GM21367 (cell line): ENCODE data around the gene GON4L.
"Not testable (repeated sequence)": the region's sequence is repeated elsewhere in the genome, so short reads cannot be mapped to it uniquely, and the experiment has no call there.

ENCODE experiments used
- ATAC-seq: cut with Tn5 transposase; IDR thresholded peaks from one replicate; pipeline ENCODE4 v1.9.1; 2021; ENCODE audit not compliant: unreplicated experiment

The GON4L gene, protein sequence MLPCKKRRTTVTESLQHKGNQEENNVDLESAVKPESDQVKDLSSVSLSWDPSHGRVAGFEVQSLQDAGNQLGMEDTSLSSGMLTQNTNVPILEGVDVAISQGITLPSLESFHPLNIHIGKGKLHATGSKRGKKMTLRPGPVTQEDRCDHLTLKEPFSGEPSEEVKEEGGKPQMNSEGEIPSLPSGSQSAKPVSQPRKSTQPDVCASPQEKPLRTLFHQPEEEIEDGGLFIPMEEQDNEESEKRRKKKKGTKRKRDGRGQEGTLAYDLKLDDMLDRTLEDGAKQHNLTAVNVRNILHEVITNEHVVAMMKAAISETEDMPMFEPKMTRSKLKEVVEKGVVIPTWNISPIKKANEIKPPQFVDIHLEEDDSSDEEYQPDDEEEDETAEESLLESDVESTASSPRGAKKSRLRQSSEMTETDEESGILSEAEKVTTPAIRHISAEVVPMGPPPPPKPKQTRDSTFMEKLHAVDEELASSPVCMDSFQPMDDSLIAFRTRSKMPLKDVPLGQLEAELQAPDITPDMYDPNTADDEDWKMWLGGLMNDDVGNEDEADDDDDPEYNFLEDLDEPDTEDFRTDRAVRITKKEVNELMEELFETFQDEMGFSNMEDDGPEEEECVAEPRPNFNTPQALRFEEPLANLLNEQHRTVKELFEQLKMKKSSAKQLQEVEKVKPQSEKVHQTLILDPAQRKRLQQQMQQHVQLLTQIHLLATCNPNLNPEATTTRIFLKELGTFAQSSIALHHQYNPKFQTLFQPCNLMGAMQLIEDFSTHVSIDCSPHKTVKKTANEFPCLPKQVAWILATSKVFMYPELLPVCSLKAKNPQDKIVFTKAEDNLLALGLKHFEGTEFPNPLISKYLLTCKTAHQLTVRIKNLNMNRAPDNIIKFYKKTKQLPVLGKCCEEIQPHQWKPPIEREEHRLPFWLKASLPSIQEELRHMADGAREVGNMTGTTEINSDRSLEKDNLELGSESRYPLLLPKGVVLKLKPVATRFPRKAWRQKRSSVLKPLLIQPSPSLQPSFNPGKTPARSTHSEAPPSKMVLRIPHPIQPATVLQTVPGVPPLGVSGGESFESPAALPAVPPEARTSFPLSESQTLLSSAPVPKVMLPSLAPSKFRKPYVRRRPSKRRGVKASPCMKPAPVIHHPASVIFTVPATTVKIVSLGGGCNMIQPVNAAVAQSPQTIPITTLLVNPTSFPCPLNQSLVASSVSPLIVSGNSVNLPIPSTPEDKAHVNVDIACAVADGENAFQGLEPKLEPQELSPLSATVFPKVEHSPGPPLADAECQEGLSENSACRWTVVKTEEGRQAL (N-terminal part only)

DNA sequence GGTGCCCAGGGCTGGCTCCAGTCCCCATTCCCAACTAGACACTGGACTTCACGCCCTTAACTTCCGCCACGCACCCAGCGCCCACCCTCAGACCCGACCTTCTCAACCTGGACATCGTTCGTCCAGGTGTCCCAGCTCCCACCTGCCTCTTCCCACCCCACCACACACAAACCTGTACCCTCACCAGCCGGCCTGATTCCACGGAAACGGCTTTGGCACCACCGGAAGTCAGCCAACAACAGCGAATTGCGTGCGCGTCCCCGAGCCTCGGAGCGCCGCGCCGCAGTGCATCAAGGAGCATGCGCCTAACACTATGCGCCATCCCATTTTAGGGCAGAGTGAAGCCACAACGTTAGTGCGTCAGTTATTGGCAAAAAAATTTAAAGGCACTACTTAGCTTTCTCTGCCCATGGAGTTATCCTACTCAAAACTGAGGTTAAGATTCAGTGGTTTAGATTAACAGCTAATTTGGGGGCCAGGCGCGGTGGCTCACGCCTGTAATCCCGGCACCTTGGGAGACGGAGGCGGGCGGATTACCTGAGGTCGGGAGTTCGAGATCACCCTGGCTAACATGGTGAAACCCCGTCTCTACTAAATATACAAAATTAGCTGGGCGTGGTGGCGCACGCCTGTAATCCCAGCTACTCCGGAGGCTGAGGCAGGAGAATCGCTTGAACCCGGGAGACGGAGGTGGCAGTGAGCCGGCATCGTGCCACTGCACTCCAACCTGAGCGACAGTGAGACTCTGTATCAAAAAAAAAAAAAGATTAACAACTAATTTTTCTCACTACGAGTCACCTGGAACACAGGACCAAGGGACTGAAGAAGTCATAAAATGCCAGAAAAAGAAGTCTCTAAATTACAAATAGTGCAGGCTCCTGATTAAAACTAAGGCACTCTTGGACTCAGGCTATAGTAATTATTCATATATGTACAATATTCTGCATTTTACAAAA, at the start of gene GON4L:
Gene GON4L (minus strand): TSS at position 240 of the 956 bp plus-strand sequence. CDS start 3,434 bp downstream, outside the sequence.
- ATAC-seq: peak; percentile 38

DNA sequence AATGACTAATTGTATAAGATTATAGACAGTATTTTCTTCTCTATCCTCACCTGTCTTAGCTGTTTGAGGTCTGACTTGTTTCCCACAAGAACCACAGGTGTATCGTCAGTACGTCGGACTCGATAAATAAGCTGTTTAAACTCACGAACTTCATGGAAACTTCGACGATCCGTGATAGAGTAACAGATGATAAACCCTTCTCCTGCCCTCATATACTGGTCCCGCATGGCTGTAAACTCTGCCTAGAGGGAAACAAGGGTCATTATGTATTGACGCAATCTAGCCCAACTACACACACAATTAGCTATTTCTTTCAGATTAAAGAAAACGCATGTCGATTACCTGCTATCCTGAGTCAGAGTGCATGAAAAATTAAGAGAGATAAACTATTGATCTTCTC, 47.2 kb upstream of the GON4L start:
- no peak for ATAC-seq

DNA sequence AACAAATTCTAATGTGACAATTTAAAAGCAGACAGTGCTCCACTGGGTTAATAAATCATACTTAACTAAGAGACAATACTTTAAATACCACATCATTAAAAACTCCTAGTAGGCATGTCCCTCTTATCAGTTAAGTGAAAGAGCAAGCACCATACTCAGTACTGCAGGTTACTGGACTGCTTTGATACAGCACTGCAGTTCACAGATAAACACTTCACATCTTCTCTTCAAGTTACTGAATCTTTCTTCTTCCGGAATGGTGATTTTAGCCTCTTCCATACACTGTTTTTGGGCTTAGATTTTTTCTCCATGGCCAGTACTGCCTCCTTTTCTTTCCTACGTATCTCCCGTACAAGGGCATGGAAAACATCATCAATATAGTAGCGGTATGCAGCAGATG, 43.1 kb upstream of the GON4L start:
- no peak for ATAC-seq

DNA sequence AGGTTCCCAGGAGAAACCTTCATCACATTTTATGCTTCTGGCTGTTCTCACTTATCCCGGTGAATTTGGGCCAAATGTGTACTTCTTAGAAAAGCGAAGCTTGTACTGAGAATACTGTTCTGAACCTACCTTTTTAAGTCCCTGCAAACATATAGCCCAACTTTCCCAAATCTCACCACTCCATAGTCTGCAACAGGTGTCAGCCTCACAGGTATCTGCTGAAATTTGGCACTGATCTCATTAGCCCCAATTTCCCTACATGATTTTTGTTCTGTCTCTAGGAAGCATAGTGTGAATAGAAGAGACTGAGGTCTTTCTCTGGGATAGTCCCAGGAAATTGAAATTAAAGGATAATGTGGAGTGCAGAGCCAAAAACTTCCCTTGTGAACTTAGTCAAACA, 42.7 kb upstream of the GON4L start:
- ATAC-seq: no peak

DNA sequence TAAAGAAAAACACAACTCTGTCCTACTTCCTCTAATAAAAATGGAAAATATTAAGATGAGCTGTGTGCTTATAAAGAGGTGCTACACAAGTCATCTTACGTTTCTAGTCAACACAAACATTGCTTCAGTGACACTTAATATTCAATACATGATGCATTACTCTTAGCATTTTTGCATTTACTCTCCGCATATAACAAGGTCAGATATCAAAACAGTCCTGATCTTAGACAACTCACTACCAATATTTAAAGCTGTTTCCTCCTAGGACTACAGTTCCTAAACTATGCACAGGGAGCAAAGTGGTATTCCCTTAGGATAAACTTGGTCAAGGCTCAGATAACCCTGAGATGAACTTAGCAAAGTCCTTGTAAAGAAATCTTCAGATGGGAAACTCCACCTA, 41.9 kb upstream of the GON4L start:
- no peak for ATAC-seq

DNA sequence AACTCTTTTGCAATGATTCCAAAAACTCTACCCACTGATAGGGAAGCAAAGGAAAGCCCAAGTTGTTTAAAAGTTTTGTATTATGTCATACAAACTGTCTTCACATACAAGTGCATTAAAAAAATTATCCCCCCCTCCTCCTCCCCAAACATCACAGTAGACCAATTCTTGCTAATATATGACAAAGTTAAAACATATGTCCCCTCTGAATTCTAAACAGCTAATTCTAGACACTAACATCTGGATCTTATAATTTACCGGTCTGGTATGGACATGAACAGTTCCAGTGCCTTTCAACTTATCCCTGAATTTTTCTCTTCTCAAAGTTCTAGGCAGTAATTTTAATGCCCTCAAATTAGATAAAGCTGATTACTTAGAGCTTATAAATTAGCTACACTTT, 40.7 kb upstream of the GON4L start:
- ATAC-seq: no peak

DNA sequence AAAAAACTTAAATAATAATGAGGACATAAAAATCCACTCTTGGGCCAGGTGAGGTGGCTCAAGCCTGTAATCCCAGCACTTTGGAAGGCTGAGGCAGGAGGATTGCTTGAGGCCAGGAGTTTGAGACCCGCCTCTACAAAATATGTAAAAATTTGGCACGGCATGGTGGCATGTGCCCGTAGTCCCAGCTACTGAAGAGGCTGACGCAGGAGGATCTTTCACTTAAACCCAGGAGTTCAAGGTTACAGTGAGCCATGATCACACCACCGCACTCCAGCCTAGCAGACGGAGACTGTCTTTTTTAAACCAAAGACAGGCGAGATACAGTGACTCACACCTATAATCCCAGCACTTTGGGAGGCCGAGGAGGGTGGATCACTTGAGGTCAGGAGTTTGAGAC, 39.5 kb upstream of the GON4L start:
- ATAC-seq: not testable (repeated sequence)

DNA sequence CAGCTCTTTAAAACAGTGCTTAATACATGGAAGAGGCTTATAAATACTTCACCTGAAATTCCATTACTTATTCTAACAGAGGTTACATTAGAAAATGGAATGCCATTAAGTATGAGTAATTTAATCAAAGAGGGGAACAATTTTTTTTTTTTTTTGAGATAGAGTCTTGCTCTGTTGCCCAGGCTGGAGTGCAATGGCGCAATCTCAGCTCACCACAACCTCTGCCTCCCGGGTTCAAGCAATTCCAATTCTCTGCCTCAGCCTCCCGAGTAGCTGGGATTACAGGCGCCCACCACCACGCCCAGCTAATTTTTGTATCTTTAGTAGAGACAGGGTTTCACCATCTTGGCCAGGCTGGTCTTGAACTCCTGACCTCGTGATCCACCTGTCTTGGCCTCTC, 38.6 kb upstream of the GON4L start:
- not testable (repeated sequence) for ATAC-seq

DNA sequence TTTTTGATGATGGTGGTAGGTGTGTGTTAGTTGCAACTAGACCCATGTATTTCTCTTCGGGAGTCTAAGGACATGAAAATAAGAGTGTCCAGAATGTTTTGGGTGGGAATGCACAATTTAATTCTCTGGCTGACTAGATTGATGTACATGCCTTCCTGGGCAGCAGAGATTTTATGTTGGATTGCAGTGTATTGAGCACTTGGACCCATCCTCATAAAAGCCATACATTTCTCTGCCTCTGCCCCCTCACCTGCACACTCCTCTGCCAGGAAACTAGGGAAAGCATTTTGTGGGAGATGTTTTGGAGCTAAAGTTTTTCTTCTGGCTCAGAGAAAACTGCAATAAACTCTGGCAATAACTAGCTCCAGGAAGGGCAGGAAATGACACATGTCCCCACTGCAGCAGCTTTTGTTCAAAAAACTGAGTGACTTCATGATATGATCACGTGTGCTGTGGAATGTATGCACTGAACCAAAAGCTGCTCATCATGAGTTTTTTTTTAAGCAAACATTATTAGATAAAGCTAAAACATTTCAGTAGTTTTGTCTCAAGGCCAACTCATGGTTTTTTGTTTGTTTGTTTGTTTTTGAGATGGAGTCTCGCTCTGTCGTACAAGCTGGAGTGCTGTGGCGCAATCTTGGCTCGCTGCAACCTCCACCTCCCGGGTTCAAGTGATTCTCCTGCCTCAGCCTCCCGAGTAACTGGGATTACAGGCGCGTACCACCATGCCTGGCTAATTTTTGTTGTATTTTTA, 36.6 kb upstream of the GON4L start:
- ATAC-seq: no peak

DNA sequence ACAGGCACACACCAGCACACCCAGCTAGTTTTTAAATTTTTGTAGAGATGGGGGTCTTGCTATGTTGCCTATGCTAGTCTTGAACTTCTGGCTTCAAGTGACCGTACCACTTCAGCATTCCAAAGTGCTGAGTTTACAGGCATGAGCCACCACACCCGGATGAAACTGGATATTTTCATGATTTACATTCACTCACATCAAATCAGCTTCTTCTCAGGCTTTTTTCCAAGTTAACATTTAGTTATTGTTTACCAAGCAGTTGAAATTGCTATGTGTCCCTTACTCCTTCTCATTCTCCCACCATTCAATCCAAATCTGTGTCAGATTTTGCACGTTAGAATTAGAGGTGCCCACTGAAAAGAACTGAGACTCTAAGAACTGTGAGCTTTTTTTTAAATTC, 35.8 kb upstream of the GON4L start:
- ATAC-seq: no peak

DNA sequence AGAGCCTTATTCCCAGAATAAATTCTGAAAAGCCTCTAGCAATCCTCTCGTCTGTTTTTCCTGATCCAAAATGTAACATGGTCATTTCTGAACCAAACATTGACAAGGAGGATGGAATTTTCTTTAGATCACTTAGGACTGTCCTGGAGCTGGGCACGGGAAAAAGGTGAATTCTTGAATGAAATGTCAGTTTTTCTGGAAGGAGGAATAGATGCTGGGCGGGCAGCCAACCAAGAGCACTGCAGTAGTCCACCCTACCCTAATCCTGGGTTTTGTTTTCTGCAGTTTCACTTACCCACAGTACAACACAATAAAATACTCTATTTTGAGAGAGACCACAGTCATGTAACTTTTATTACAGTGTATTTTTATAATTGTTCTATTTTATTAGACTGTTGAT, 33.2 kb upstream of the GON4L start:
- ATAC-seq: no peak

DNA sequence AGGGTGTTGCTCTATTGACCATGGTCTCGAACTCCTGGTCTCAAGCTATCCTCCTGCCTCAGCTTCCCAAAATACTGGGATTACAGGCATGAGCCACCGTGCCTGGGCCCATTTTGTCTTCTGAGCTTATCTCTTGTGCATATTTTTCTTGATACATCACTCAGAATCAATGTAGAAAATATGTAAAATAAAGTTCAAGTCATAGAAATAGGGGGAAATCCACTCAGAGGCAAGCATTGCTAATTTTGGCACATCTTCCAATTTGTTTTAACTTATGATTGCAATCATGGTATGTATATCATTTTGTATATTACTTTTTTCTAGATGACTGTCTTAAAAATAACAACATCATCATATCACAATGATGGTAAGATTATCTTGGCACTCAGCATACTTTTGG, 32.6 kb upstream of the GON4L start:
- ATAC-seq: no peak

DNA sequence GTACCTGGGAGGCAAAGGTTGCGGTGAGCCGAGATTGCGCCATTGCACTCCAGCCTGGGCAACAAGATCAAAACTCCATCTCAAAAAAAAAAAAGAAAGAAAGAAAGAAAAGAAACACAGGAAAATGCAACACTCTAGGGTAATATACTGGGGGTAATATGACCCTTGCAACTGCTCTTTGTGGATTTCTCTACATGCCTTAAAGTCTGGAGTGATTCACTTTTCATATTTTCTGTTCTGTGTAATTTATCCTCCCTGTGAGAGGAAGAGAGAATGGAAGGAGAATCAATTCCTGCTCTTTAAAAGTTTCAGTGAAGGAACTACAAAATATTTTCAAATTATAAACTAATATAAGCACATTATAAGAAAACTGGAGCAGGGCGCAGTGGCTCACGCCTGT, 31.5 kb upstream of the GON4L start:
- ATAC-seq: no peak

DNA sequence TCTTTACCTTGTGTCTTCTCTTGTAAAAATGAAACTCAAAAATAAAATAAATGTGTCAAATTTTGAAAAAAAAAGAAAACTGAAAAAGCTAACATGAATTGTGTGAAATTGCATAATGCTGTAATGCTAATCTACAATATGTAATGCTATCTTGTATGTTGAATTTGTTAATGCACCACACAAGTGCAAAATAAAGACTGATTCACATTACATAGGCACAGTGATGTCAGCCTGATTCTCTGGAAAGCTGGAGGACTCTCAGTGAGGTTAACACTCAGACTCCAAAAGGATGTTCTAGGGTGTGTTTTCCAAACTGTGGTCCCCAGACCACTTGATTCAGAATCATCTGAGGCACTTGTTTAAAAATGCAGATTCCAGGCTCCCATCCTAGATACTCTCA, 28.0 kb upstream of the GON4L start:
- no peak for ATAC-seq

DNA sequence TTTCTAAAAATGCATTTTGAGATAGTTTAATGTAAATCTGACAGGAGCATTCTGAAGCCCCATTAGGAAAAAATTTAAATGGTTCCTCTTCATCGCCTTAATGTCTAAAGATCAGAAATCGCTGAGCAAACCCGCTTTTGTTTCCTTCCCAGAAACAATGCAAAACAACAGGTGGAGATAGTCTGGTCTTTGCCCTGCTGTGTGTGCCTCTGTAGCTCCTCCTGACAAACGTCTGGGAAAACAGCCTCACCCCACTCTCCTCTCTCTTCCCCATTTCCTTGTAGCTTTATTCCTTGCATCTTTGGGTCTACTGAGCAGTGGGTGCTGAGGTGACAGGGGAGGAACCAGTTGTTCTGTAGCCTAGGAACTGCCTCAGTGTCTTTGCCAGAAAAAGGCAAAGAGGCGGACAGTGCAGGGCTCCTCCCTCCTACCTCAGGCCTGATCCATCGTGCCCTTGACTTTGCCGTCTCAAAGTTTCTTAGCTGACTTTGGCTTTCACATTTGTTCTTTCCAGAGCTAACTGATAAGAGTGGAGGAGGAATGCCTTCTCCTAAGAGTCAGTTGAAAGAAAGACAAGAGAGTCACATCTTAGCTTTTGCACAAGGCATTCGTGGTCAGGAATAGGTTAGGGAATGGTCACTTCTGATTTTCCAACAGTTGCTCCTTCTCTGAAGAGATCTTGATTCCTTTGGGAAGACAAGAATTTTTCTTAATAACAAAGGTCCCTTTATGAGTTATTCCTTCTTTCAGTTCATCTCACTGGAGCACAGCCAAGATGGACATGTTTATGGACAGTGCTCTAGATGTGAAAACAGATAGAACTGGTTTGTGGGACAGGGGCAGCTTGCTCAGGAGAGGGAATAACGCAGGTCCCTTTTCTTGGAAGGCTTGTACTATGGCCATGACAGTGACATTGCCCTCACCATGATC, 27.3 kb upstream of the GON4L start:
- no peak for ATAC-seq

DNA sequence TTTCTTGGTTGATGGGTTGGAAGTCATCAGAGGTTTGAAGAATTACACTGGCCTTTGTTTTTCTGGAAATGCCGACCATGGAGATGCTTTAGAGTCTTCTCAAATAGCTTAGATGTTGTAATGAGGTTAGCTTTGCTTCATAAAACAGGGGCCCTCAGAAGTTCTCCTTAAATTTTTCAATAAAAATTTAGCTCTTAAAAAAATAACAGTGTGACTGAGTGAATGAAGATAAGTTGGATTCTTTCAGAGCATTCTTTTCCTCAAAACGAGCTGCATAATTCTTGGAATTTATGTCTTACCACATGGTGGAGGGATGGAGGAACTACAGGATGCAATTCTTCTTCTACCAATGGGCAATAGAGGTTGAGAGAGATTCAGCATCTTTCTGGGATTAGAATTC, 25.8 kb upstream of the GON4L start:
- ATAC-seq: no peak

DNA sequence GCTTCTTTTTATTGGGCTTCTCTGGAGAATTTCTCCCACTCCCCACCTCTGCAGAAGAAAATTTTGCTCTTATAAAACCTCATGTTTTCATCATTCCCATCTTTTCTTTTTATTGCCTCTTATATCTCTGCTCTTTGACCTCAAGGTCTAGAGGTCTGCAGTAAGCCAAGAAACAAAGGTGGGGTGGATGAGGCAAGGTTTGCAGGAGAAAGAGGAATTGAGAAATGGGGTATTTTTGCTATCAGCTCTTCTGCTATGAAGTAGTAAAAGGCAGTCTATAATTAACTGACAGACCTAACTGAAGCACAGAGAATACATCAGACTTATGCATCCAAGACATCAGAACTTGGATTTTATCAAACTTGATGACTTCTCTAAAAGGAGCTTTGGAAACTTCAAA, 25.2 kb upstream of the GON4L start:
- no peak for ATAC-seq

DNA sequence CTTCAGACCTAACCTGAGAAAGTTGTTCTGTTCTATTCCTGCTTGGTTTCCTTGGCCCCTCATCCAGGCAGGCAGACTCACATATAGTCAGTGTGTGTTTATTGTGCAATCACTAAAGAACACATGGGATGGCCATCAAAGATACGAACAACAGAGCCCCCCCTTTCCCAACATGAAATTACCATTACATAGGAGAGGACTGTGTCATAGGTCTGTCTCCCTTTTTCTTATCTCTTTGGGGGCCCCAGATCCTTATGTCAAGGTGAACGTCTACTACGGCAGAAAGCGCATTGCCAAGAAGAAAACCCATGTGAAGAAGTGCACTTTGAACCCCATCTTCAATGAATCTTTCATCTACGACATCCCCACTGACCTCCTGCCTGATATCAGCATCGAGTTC, 23.9 kb upstream of the GON4L start:
- no peak for ATAC-seq
